DOHH2 (cell line): ENCODE data around the gene SPTLC2.

Source experiments
- H3F3A ChIP-seq: fragments of 200-600 bp; sonication (generic), shearing (Covaris generic); 2 replicates; pipeline ENCODE4 v1.6.0; 2016; ENCODE audit warnings: antibody characterized with exemption, mild to moderate bottlenecking; ENCODE audit not compliant: control insufficient read depth, insufficient read depth
- H3K27ac ChIP-seq: fragments of 200-600 bp; sonication (generic); 2 replicates; pipeline ENCODE4 v1.5.1; 2014; ENCODE audit warnings: low read depth, mild to moderate bottlenecking, low read length, moderate library complexity
- H3K27me3 ChIP-seq: fragments of 200-600 bp; sonication (generic); 2 replicates; pipeline ENCODE4 v1.6.1; 2014; ENCODE audit warnings: mild to moderate bottlenecking, low read length, mixed read lengths; ENCODE audit not compliant: control insufficient read depth
- H3K36me3 ChIP-seq: fragments of 200-600 bp; sonication (generic); 2 replicates; pipeline ENCODE4 v1.6.1; 2014; ENCODE audit warnings: mild to moderate bottlenecking, low read length, moderate library complexity, mixed read lengths; ENCODE audit not compliant: control insufficient read depth
- H3K4me1 ChIP-seq: fragments of 200-600 bp; sonication (generic); 2 replicates; pipeline ENCODE4 v1.6.1; 2014; ENCODE audit warnings: mild to moderate bottlenecking, low read length, mixed read lengths; ENCODE audit not compliant: control insufficient read depth
- H3K4me2 ChIP-seq: fragments of 200-600 bp; sonication (generic); 2 replicates; pipeline ENCODE4 v1.6.0; 2014; ENCODE audit warnings: mild to moderate bottlenecking, low read length, moderate library complexity
- H3K4me3 ChIP-seq: fragments of 200-600 bp; sonication (generic); 2 replicates; pipeline ENCODE4 v1.5.1; 2014; ENCODE audit warnings: mild to moderate bottlenecking, low read length, mixed read lengths
- H3K79me2 ChIP-seq: fragments of 200-600 bp; sonication (generic); 2 replicates; pipeline ENCODE4 v1.6.1; 2014; ENCODE audit warnings: mild to moderate bottlenecking, low read length, mixed read lengths; ENCODE audit not compliant: control insufficient read depth
- H3K9me2 ChIP-seq: fragments of 200-600 bp; sonication (generic); replicated peaks from 2 replicates; pipeline ENCODE4 v1.6.1; 2014; ENCODE audit warnings: mild to moderate bottlenecking, low read length, mixed read lengths; ENCODE audit not compliant: control insufficient read depth
- H3K9me3 ChIP-seq: fragments of 200-600 bp; sonication (generic); 2 replicates; pipeline ENCODE4 v1.6.1; 2014; ENCODE audit warnings: antibody characterized with exemption, low read length, mixed read lengths; ENCODE audit not compliant: control insufficient read depth, insufficient read depth
- H4K20me1 ChIP-seq: fragments of 200-600 bp; sonication (generic); 2 replicates; pipeline ENCODE4 v1.6.0; 2014; ENCODE audit warnings: low read depth, mild to moderate bottlenecking, antibody characterized with exemption, low read length, moderate library complexity; ENCODE audit not compliant: control insufficient read depth, insufficient read depth
- CTCF ChIP-seq: fragments of 200-600 bp; sonication (generic); IDR thresholded peaks from one replicate; pipeline ENCODE4 v1.5.1; 2014; ENCODE audit warnings: antibody characterized with exemption, mild to moderate bottlenecking, low read depth, low read length; ENCODE audit not compliant: poor library complexity, severe bottlenecking
- EZH2phosphoT487 ChIP-seq: fragments of 200-600 bp; sonication (generic); IDR thresholded peaks from 2 replicates; pipeline ENCODE4 v1.6.1; 2017; ENCODE audit warnings: borderline replicate concordance, mild to moderate bottlenecking, antibody characterized with exemption, low read length, moderate library complexity, mixed read lengths

The SPTLC2 gene

DNA sequence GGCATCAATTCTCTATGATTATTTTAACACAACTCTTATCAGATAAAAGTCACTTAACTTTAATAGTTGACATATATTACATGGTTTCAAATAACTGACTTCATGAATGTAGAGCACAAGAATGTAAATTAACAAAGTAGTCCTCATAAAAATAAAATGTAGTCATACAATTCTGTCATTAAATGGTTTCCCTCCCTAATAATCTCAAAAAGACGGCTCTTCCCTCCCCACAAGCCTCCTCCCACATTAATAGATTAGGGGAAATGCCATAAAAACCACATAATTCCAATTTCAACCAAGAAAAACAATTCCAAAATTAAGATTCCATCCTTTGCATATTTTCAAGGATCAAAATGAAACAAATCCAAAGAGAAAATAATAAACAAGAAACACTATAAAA is 36.7 kb downstream of the SPTLC2 start:
- Histone ChIP-seq H3K79me2 (peaks cover 76% of the 10 kb centered on the region), H3K9me2 (no peaks in the 10 kb centered on the region), H3K4me1 (peaks cover 27% of the 10 kb centered on the region), H3K9me3 (no peaks in the 10 kb centered on the region), H3K4me2 (no peak overlapping the region), H3K27me3 (no peaks in the 10 kb centered on the region), H4K20me1 (no peaks in the 10 kb centered on the region), H3F3A (peaks cover 2% of the 10 kb centered on the region; the same call in 1 of the 2 replicates), H3K4me3 (no peak overlapping the region), H3K27ac (no peak overlapping the region), H3K36me3 (peaks cover 36% of the 10 kb centered on the region)
- no peak for TF ChIP-seq EZH2phosphoT487
- TF ChIP-seq CTCF, result no peak

GRCh38 chr14:77579065-77579464 is 37.4 kb downstream of the SPTLC2 start:
- H3K9me3 ChIP-seq, result no peaks in the 10 kb centered on the region
- H3K4me3 ChIP-seq, result no peak overlapping the region
- peaks cover 2% of the 10 kb centered on the region; the same call in 1 of the 2 replicates for H3F3A ChIP-seq
- peaks cover 23% of the 10 kb centered on the region for H3K4me1 ChIP-seq
- peaks cover 43% of the 10 kb centered on the region for H3K36me3 ChIP-seq
- no peak overlapping the region for H3K27ac ChIP-seq
- H3K79me2 ChIP-seq, result peaks cover 75% of the 10 kb centered on the region
- no peak overlapping the region for H3K4me2 ChIP-seq
- TF ChIP-seq EZH2phosphoT487 (no peak), CTCF (no peak)
- H4K20me1 ChIP-seq, result no peaks in the 10 kb centered on the region
- H3K27me3 ChIP-seq, result no peaks in the 10 kb centered on the region
- no peaks in the 10 kb centered on the region for H3K9me2 ChIP-seq

GRCh38 chr14:77574446-77575115 is 41.9 kb downstream of the SPTLC2 start:
- no peaks in the 10 kb centered on the region for H3K9me3 ChIP-seq
- peaks cover 66% of the 10 kb centered on the region for H3K36me3 ChIP-seq
- H3K27me3 ChIP-seq, result no peaks in the 10 kb centered on the region
- H4K20me1 ChIP-seq, result no peaks in the 10 kb centered on the region
- no peak overlapping the region for H3K27ac ChIP-seq
- H3K4me1 ChIP-seq, result peaks cover 31% of the 10 kb centered on the region
- no peak overlapping the region for H3K4me3 ChIP-seq
- H3F3A ChIP-seq, result peaks cover 2% of the 10 kb centered on the region; the same call in 1 of the 2 replicates
- H3K9me2 ChIP-seq, result no peaks in the 10 kb centered on the region
- TF ChIP-seq CTCF (no peak), EZH2phosphoT487 (no peak)
- no peak overlapping the region for H3K4me2 ChIP-seq
- peaks cover 45% of the 10 kb centered on the region for H3K79me2 ChIP-seq
